ENCODE results near the gene UGT2B7.

UGT2B7 gene

DNA sequence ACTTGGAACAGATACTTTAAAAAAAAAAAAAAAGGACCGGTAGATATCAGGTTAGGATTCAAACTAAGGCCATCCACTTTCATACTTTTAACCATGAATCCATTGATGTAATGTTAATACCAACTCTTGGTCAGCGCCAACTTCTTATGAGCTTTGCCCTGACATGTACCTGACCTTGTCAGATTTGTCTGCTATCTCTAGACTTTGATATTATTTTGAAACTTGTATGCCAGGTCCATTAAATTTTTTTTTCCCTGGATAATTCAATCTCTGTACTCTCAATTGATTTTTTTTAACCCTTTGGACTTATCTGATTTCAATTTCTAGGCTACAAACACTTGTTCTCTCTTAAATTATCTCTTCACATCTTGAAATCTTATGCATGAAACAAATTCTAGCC lies 27.2 kb upstream of the UGT2B7 start:
- in situ Hi-C loops (cut with MboI; ENCODE audit: low pct_unique_long_range_greater_than_20kb, low sequenced_read_pairs, unreplicated experiment) = no loop called here
- TF ChIP-seq, protein P1, sequence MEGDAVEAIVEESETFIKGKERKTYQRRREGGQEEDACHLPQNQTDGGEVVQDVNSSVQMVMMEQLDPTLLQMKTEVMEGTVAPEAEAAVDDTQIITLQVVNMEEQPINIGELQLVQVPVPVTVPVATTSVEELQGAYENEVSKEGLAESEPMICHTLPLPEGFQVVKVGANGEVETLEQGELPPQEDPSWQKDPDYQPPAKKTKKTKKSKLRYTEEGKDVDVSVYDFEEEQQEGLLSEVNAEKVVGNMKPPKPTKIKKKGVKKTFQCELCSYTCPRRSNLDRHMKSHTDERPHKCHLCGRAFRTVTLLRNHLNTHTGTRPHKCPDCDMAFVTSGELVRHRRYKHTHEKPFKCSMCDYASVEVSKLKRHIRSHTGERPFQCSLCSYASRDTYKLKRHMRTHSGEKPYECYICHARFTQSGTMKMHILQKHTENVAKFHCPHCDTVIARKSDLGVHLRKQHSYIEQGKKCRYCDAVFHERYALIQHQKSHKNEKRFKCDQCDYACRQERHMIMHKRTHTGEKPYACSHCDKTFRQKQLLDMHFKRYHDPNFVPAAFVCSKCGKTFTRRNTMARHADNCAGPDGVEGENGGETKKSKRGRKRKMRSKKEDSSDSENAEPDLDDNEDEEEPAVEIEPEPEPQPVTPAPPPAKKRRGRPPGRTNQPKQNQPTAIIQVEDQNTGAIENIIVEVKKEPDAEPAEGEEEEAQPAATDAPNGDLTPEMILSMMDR (IDR thresholded peaks at IDR 0.05; ENCODE audit: extremely low read depth, insufficient read depth, missing control alignments) = no peak
- no peak for DNase-seq (ENCODE audit: low spot score)

DNA sequence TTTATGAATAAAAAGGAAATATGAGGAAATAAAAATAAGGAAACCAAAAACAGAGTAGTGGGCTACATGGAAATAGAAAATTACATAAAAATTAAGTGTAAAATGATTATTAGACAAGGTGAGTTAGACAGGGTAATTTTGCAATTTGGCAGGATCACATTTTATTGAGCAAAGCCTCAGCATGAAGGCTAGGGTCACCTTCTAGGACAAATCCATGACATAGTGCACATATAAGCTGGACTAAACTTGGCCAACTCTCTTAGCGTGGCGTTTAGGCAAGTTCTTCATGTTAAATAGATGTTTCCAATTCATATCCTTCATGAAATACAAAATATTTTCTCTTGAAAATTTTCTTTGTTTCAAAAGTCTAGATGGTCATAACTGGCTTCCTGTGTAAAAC lies 25.7 kb upstream of the UGT2B7 start:
- TF ChIP-seq, protein P1 (IDR thresholded peaks at IDR 0.05; ENCODE audit: extremely low read depth, insufficient read depth, missing control alignments) = no peak
- DNase-seq (ENCODE audit: low spot score) = no peak
- in situ Hi-C loops (cut with MboI; ENCODE audit: low pct_unique_long_range_greater_than_20kb, low sequenced_read_pairs, unreplicated experiment) = no loop called here

DNA sequence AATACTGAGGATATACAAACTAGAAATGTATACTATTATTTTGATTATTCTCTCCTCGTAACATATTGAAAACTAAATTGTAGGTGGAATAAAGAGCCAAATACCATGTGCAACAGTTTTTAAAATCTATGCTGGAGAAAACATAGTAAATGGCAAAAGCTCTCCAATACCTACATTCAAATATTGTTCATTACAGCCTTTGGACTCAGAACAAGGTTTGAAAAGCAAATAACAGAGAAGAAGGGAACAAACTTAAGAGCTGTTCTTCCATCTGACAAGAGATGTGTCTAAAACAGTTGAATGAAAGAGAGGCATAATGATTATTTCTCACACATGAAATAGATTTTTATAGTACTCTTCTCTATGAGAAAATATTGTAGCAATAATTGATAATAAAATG lies 25.0 kb upstream of the UGT2B7 start:
- TF ChIP-seq, protein P1 (IDR thresholded peaks at IDR 0.05; ENCODE audit: extremely low read depth, insufficient read depth, missing control alignments) = no peak
- no peak for DNase-seq (ENCODE audit: low spot score)
- in situ Hi-C loops (cut with MboI; ENCODE audit: low pct_unique_long_range_greater_than_20kb, low sequenced_read_pairs, unreplicated experiment) = no loop called here

DNA sequence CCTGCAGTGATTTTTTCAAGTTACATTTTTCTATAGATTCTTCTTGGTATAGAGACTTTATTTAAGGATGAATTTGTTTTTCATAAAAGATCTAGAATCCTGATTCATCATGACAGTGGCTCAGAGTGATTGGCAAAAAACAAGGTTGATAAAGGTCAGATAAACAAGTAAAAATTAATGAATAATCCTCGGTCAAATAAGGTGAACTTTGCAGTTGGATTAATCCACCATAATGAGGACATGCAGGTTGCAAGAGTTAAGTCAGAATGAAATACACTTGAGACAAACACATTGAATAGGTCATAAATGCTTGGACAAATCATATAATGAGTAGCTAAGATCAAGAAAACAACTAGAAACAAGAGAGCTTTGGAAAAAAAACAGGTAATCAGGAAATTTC lies 22.9 kb upstream of the UGT2B7 start:
- DNase-seq (ENCODE audit: low spot score) = no peak
- in situ Hi-C loops (cut with MboI; ENCODE audit: low pct_unique_long_range_greater_than_20kb, low sequenced_read_pairs, unreplicated experiment) = no loop called here
- TF ChIP-seq, protein P1 (IDR thresholded peaks at IDR 0.05; ENCODE audit: extremely low read depth, insufficient read depth, missing control alignments) = no peak

DNA sequence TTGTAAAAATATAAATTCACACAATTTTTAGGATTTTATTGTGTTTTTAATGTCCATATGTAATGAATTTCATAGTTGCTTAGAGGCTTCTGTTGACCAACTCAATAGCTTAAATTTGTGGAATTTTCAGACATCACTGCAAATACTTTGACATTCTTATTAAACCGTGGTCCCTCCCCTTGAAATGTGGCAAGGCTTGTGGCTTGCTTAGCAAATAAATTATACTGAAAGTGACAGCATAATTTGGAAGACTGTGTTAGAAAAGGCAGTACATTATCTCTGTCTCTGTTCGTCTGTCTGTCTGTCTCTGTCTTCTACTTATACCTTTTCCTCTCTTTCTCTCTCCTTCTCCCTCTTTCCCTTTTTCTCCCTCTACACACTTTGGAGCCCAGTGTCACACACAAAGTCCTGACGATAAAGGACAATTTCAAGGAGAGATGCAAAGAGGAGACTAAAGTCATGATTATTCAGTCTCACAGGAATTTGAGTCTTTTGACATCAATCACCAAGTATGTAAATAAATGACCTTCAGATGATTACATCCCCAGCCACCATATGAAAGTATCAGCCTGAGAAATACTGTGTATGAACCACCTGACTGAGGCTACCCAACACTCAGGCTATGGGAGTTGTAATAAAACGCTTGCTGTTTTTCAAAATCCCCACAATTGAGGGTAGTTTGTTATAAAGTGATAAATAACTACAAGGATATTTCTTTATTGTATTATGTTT lies 21.0 kb upstream of the UGT2B7 start:
- TF ChIP-seq, protein P1 (IDR thresholded peaks at IDR 0.05; ENCODE audit: extremely low read depth, insufficient read depth, missing control alignments) = no peak
- no peak for DNase-seq (ENCODE audit: low spot score)
- in situ Hi-C loops (cut with MboI; ENCODE audit: low pct_unique_long_range_greater_than_20kb, low sequenced_read_pairs, unreplicated experiment) = no loop called here

DNA sequence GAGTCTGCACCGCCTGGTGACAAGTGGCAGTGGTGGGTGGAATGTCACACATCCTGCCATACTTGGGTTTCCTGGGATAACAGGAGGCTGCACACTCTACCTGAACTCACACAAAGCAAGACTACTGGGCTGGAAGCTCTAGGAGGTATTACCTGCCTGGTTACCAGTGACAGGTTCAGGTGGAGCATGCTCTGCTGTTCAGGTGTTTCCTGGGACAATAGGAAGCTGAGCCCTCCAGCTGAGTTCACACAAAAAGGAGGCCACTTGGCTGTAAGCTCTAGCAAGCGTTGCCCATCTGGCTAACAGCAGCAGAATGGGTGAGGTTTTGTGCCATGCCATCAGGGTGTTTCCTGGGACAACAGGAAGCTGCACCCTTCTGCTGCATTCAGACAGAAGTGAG lies 17.4 kb upstream of the UGT2B7 start:
- DNase-seq (ENCODE audit: low spot score) = no peak
- in situ Hi-C loops (cut with MboI; ENCODE audit: low pct_unique_long_range_greater_than_20kb, low sequenced_read_pairs, unreplicated experiment) = no loop called here
- TF ChIP-seq, protein P1 (IDR thresholded peaks at IDR 0.05; ENCODE audit: extremely low read depth, insufficient read depth, missing control alignments) = no peak

Measured in GM13977 (cell line).